Skeletal muscle cell (primary cell): ENCODE data around the gene ZNF841.
A peak's percentile ranks its signal among the peaks of the same experiment; 100 is the strongest.
"Not testable (repeated sequence)": the region's sequence is repeated elsewhere in the genome, so short reads cannot be mapped to it uniquely, and the experiment has no call there.

ENCODE experiments used
- DNase-seq: peaks from one replicate; pipeline ENCODE4 v3.0.0-alpha.2; 2010; ENCODE audit warnings: low read depth
- H3K4me3 ChIP-seq: 2 replicates; pipeline ENCODE4 v1.5.1; 2011; ENCODE audit warnings: low read depth, mild to moderate bottlenecking, control low read depth, low read length, moderate library complexity

ZNF841 gene

GRCh38 chr19:52095172-52096014, at the start of gene ZNF841:
ZNF841 (minus strand) TSS chr19:52095765; CDS start chr19:52084801, 10,964 bp downstream.
- DNase-seq, result peak; percentile 87
- peak within 1 kb of the TSS; percentile 73 for H3K4me3 ChIP-seq

DNA sequence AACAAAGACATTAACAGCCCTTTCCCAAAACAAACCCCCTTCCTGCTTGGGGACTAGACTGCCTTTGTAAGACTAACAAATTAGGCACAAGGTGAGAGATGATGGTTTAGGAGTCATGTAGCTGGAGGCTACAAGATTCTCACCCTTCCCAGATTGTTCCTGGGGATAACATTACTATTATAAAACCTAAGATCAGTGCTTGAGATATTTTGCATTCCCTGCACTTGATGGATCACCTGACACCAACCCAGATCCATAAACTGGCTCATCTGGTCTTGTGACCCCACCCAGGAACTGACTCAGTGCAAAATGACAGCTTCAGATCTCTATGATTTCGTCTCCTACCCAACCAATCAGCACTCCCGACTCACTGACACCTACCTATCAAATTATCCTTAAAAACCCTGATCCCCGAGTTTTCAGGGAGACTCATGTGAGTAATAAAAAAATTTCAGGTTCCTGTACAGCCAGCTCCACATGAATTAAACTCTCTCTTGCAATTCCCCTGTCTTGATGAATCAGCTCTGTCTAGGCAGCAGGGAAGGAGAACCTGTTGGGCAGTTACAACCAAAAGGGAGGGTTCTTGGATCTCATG, 46.5 kb upstream of the ZNF841 start:
- no peak for DNase-seq
- no peak overlapping the region for H3K4me3 ChIP-seq

GRCh38 chr19:52141203-52141602, 45.6 kb upstream of the ZNF841 start:
- no peak overlapping the region for H3K4me3 ChIP-seq
- no peak for DNase-seq

- H3K4me3 ChIP-seq, result peak overlapping the region; percentile 100
- DNase-seq, result no peak
These were observed 44.6 kb upstream of the ZNF841 start for GRCh38 chr19:52140032-52140710.

DNA sequence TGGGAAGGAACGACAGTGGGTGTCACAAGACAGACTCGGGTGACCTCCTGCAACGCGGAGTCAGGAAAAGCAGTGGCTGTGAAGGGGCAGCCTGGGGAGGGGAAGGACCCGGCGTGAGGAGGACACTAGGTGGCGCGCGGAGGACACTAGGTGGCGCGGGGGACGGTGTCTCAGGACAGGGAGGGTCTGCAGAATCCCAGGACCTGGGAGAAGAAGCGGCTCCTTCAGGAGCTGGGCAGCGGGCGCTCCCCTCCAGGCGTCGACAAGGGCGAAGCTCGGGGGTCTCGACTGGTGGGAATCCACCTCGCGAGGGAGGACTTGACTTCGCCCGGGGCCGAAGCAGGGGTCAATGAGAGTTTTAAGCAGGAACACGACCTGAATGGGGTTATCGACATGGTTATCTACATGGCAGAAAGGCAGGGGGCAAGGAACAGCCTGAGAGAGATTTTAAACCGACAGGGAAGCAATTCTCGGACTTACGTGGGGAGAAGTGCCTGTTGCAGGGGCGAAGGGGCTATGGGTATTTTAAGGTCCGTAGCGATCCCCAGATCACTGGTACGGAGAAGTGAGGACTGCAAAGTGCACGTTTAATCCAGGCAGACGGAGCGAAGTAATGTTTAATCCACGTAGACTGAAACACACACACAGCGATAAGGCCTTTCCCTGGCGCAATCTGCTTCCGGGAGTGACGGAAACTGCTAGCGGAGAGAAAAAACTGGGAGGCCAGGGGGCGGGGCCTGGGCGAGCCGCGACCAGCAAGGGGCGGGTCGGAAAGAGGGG, 43.9 kb upstream of the ZNF841 start, which contains the start of gene ZNF616:
Gene ZNF616 (minus strand): TSS at position 687 of the 780 bp plus-strand sequence. CDS start 9,426 bp downstream, outside the sequence.
- H3K4me3 ChIP-seq, result peak within 1 kb of the TSS; percentile 100
- peak; percentile 72 for DNase-seq

DNA sequence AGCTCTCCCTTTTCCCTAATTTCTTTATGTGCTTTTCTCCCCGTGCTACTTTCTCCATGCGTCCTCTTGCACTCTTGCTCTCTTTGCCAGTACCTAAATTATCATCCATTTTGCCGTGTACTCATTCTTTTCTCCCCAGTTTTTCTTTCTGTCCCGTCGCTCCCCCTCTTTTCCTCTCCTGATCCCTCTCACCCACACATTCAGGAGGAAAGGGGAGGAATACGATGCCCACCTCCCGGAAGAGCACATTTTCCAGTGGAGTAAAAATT, 43.4 kb upstream of the ZNF841 start:
- no peak for DNase-seq
- H3K4me3 ChIP-seq, result peak overlapping the region; percentile 100

- H3K4me3 ChIP-seq, result peak overlapping the region; percentile 100
- no peak for DNase-seq
These were observed 42.9 kb upstream of the ZNF841 start for GRCh38 chr19:52138278-52138982.

GRCh38 chr19:52120286-52120685, 24.7 kb upstream of the ZNF841 start:
- DNase-seq, result no peak

DNA sequence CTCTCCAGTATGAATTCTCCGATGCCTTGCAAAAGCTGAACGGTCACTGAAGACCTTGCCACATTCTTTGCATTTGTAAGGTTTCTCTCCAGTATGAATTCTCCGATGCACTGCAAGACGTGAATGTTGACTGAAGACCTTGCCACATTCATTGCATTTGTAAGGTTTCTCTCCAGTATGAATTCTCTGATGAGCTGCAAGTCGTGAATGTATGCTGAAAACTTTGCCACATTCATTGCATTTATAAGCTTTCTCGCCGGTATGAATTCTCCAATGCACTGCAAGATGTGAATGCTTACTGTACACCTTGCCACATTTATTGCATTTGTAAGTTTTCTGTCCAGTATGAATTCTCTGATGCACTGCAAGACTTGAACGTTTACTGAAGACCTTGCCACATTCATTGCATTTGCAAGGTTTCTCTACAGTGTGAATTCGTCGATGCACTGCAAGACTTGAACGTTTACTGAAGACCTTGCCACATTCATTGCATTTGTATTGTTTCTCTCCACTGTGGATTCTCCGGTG, 20.0 kb upstream of the ZNF841 start:
- DNase-seq, result no peak
- H3K4me3 ChIP-seq, result no peak overlapping the region

More at GRCh38 chr19:52120286-52120685, 24.7 kb upstream of the ZNF841 start:
- no peak overlapping the region for H3K4me3 ChIP-seq

DNA sequence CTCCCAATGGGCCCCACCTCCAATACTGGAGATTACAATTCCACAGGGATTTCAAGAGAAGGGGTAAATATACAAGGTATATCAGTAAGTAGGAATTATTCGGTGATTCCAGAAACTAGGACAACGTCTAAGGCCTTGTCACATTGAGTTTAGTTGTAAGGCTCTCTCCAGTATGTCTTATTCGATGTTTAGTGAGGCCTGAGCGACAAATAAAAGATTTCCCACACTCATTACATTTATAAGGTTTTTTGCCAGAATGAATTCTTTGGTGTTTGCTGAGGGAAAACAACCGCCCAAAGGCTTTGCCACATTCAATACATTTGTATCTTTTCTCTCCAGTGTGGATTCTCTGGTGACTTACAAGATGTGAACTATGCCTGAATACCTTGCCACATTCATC, 19.1 kb upstream of the ZNF841 start:
- DNase-seq, result no peak
- no peak overlapping the region for H3K4me3 ChIP-seq

GRCh38 chr19:52112624-52113023, 17.1 kb upstream of the ZNF841 start:
- DNase-seq, result no peak
- no peak overlapping the region for H3K4me3 ChIP-seq

DNA sequence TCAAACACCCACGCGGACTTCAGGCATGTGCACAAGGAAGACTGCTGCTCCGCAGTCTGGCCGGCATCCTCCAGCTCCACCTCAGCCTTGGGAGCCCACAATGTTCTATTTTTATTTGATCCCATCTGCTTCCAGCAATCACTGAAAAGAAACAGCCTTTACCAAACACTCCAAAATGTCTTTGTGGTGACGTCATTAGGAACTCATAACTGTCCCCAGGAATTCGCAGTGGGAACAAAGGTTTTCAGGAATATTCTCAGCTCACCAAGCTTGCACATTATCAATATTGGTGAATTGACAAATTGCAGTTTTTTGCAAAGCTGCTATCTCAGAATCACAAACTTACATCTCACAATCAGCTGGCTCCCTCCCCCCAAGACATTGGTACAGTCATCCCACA, 15.2 kb upstream of the ZNF841 start:
- no peak overlapping the region for H3K4me3 ChIP-seq
- no peak for DNase-seq

GRCh38 chr19:52102782-52103181, 7.2 kb upstream of the ZNF841 start:
- no peak overlapping the region for H3K4me3 ChIP-seq
- no peak for DNase-seq

DNA sequence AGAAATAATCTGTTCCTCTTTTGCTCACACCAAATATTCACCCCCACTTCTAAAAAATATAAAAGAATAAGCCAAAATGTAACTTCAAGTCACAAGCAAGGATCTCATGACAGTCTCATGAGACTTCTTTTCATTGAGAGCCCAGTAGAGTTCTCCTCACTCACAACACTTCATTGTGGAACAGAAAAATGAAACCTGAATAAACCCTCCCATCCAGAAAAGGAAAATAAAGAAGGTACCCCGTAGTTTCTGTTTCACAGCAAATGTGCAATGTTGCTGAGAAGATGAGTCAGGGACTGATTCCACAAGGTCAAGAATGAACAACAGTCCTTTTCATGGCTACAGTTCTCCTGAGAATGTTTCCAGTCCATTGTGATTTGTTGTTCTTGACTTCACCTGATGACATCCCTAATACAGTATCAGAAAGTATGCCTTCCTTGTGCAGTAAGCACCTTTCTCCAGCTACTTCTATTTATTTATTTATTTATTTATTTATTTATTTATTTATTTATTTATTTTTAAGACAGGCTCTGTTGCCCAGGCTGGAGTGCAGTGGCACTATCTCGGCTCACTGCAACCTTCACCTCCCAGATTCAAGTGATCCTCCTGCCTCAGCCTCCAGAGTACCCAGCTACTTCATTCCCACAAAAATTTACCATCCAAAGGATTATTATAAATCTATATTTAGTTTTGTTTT, 6.4 kb upstream of the ZNF841 start:
- H3K4me3 ChIP-seq, result no peak overlapping the region
- no peak for DNase-seq

GRCh38 chr19:52099497-52100138, 4.1 kb upstream of the ZNF841 start:
- DNase-seq, result no peak
- no peak overlapping the region for H3K4me3 ChIP-seq

DNA sequence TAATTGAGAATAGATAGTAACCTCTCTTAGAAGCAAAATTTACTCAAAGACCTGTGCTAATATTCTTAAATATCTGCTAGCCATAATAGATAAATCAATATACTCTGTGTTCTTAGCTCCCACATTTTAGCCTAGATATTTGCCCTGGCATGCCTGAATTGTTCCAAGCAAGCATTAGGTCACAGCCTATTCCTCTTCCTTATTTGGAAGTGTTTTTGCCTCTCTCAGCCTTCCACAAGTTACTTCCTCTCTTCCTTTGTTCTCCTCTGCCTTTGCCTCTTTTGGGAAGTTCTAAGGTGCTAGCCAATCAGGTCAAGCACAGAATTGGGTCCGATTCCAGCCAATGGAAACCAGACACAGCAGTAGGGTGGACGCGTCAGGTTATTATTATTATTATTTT, 851 bp upstream of the ZNF841 start:
- DNase-seq, H3K4me3 ChIP-seq: not testable (repeated sequence)

GRCh38 chr19:52094526-52095130, 937 bp downstream of the ZNF841 start:
- H3K4me3 ChIP-seq, result peak overlapping the region; percentile 73
- no peak for DNase-seq

- peak; percentile 23 for DNase-seq
- no peak overlapping the region for H3K4me3 ChIP-seq
These were observed 9.1 kb downstream of the ZNF841 start for GRCh38 chr19:52086481-52086880.
